MG63 (cell line): ENCODE results near the gene MTRF1. TPM values are rescaled to one million over a fixed set of nuclear protein-coding genes. Genes with fewer than 3 reads are reported as not detected.

Experiments
- total RNA-seq: library from RNA; depleted of rRNA; stranded (reverse); fragments of >200 nt; shearing (Covaris generic); gene quantifications from 2 replicates; pipeline ENCODE4 v1.2.3, GENCODE V29; 2014; ENCODE audit warnings: low replicate concordance; rRNA removed

The MTRF1 gene
- total RNA-seq, 1 experiment from 2014 or later: 14.0 TPM

Other genes starting within 250 kb of the MTRF1 start
- 6.7 and 11.3 TPM in 2 replicates for gene ELF1, start 244.3 kb downstream of the MTRF1 start, total RNA-seq
- gene WBP4, start 202.1 kb downstream of the MTRF1 start, total RNA-seq: 10.5 and 15.7 TPM in 2 replicates
- 8.2 and 11.8 TPM in 2 replicates for gene KBTBD6, start 130.8 kb downstream of the MTRF1 start, total RNA-seq
- gene KBTBD7, start 69.0 kb downstream of the MTRF1 start, total RNA-seq: 0.72 and 2.6 TPM in 2 replicates
- gene NAA16, start 47.7 kb upstream of the MTRF1 start, total RNA-seq: 6.9 and 7.1 TPM in 2 replicates
- 1.7 TPM in 1 of 2 replicates, not detected in the other for gene RGCC, start 194.0 kb upstream of the MTRF1 start, total RNA-seq